ENCODE results near the gene MYO7A.
A peak's percentile ranks its signal among the peaks of the same experiment; 100 is the strongest.

MYO7A gene

DNA sequence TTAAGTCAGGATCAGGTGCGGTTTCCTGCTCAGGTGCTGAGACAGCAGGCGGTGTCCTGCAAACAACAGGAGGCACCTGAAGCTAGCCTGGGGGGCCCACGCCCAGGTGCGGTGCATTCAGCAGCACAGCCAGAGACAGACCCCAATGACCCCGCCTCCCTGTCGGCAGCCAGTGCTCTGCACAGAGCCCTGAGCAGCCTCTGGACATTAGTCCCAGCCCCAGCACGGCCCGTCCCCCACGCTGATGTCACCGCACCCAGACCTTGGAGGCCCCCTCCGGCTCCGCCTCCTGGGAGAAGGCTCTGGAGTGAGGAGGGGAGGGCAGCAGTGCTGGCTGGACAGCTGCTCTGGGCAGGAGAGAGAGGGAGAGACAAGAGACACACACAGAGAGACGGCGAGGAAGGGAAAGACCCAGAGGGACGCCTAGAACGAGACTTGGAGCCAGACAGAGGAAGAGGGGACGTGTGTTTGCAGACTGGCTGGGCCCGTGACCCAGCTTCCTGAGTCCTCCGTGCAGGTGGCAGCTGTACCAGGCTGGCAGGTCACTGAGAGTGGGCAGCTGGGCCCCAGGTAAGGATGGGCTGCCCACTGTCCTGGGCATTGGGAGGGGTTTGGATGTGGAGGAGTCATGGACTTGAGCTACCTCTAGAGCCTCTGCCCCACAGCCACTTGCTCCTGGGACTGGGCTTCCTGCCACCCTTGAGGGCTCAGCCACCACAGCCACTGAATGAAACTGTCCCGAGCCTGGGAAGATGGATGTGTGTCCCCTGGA is at the start of gene MYO7A:
TSS of gene MYO7A (plus strand) at position 327 of the 772 bp plus-strand sequence. CDS start 2,389 bp downstream, outside the sequence.
- no peak for DNase-seq

DNA sequence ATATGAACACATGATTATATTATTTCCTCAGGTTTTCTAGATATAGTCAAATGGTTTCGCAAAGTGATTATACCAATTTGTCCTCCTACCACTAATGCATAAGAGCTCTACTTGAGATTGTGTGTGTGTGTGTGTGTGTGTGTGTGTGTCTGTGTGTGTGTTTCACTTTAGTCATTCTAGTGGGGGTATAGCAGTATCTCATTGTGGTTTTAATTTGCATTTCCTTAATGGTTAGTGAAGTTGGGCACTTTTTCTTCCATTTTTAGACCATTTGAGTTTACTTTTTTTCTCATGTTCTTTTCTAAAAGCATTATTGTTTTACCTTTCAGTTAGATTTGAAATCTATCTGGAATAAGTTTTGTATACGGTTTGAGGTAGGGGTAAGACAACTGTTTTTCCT is 48.4 kb upstream of the MYO7A start:
- DNase-seq, result no peak

DNA sequence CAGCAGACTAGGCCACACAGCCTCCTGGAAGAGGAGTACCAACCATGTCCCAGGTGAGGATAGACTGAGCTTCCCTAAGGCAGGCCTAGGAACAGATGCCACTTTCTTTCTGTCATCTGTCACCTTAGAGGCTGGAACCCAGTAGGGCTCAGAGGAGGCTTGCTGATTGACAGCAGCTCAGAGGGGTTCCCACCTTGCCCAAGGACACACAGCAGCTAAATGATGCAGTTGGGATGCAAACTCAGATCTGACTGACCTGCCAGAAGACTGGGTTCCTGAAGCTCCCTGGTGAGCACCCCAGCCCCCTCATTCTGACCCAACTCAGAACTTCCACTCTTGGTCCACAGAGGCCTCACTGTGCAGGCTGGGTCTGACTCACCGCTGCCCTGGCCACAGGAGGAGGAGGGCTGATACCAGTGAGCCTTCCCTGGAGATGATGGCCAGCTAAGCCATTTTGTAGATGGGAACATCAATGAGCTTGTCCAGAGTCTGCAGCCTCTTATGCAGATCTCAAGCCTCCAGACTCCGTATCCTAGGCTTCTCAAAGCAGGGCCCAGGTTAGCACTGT is 47.3 kb upstream of the MYO7A start:
- no peak for DNase-seq

DNA sequence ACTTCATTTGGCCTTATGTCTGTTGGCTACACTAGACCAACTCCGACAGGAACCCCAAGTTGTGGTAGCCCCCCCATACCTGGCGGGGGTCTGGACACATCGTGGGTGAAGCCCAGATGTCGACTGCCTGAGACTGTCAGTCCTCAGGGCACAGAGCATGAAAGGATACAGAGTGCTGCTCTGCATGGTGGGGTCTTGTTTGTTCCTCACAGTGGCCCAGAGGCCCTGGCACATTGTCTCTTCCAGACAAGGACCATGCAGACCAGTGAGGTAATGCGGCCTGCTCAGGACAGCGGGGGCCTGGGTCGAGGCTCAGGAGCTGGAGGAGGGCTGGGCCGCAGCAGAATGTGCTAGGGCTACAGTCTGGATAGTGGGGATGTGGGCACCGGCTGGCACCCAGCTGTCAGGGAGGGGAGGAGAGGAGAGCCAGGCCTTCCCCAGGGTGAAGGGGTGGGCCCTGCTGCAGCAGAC is 46.6 kb upstream of the MYO7A start:
- no peak for DNase-seq

DNA sequence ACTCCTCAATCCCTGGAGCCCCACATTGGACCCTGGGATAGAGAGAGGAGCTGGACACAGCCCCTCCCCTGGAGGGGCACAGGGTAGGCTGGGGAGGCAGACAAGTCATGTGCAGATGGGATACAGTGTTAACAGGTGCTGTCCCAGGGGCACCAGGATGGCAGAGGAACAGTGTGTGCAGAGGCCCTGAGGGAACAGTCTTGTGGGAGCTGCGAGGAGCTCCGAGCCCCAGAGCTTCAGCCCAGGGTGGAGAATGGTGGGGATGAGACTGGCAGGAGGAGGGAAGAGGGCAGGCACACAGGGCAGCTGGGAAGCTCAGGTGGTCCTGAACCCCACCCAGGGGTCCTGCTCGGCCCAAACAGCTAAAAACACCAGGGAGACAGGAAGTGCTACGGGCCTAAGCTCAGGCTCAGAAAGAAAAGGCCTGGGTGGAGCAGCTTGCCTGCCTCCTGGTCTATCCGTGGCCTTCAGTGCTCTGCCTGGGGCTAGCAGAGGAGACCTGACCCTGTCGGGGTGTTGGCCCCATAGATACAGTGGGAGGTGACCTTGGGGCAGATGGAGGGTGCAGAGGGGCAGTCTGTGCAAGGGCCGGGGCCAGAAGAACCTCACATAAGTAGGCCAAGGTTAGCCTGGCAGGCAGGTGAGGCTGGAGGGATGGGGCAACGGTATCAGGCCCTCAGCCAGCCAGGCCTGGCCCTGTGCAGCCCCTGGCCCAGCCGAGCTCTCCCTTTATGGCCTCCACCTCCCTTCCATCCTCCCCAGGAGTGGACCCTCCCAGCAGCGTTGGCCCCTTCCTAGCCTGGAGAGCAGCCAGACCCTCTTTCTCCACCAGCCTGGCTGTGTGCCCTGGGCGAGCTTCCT is 45.8 kb upstream of the MYO7A start:
- no peak for DNase-seq

DNA sequence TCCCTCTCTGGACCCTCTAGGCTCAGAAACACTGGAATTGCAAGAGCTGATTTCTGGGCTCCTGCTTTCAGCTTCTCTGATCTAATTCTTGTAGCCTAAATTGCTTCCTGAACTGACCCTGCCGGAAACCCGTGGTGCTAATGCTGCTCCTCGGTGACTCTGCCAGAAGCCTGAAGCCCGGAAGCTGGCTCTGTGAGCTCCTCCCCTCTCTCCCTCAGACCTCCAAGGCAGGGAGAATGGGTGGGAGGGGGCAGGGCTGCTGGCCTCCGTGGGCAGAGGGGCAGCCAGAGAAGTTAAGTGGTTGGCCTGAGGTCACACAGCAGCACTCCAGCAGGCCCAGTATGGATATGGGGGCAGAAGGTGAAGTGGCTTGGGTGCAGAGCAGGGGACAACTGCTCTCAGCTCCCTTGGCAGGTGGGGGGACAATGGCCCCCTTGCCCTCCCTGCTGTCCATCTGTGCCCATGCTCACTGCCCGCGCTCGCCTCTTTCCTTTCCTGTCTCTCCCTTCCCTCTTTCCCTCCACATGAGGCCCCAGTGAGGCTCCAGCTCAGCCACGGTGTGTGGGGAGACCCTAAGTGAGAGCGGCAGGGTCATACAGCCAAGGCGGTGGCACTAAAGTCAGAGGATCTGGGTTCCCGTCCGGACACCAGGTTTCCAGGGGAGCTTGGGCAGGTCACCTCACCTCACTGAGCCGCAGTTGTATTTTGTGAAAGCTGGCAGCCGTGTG is 45.0 kb upstream of the MYO7A start:
- DNase-seq, result peak; percentile 35

DNA sequence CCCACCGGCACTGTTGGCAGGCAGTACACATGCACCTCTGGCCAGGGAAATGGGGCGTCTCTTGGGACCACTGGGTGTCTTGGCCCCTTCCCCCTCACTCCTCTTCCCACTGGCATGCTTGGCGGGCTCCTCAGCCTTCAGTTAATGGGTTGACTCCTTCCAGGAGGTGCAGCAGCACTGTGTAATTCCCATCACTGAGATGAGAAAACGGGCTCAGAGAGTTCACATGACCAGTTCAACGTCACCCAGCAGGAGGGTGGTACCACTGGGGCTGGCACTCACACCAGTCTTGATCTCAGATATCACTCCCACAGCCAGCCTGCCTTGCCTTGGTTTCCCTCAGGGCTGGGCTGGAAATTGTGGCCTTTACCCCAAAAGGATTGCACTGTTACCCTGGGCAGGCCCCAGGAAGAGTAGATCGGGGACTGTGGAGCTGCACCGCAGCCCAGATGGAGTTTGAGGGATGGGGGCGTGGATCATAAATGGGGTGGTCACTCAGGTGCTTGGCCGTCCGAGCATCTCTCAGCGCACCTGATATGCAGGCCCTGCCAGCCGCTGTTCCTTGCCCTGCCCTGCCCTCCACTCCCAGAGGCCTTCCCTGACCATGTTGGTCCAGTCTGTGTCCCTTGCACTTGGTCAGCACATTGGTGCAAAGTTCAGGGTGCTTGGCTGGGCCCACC is 44.3 kb upstream of the MYO7A start:
- DNase-seq, result no peak

DNA sequence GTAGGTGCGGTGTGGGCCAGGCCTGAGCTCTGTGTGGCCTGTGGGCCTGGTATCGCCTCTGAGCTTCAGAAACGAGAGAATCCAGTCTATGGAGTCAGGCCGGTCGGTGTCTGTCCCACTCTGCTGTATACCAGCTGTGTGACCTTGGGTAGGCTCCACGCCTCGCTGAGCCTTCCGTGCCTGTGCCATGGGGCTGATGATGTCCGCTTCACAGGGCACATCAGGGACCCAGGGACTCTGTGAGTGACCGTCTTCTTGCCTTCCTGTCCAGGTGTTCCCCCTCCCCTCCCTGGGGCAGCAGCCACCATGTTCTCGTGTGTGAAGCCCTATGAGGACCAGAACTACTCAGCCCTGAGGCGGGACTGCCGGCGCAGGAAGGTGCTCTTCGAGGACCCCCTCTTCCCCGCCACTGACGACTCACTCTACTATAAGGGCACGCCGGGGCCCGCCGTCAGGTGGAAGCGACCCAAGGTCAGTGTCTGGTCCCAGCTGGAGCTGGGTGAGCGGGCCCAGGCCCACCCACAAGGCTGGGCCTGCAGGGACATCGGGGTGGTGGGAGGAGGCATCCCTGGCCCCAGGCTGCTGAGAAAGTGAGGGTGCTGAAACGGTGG is 43.4 kb upstream of the MYO7A start:
- no peak for DNase-seq

DNA sequence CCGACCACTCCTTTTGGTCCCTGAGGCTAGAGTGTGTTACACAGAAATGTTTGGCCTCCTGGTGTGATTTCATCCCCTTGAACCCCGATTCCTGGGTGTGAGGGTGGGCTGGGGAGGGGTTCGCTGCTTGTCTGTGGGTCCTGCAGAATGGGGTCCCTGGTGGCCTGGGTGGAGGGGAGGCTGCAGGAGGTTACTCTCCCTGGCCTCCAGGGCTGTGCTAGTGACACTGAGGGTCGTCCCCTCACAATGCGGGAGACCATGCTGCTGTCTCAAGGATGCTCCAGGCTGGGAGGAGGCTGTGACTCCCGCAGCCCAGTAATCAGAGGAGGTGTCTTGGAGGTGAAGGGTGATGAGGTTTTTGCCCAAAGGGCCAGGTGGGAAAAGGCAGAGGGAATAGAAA is 42.4 kb upstream of the MYO7A start:
- no peak for DNase-seq

DNA sequence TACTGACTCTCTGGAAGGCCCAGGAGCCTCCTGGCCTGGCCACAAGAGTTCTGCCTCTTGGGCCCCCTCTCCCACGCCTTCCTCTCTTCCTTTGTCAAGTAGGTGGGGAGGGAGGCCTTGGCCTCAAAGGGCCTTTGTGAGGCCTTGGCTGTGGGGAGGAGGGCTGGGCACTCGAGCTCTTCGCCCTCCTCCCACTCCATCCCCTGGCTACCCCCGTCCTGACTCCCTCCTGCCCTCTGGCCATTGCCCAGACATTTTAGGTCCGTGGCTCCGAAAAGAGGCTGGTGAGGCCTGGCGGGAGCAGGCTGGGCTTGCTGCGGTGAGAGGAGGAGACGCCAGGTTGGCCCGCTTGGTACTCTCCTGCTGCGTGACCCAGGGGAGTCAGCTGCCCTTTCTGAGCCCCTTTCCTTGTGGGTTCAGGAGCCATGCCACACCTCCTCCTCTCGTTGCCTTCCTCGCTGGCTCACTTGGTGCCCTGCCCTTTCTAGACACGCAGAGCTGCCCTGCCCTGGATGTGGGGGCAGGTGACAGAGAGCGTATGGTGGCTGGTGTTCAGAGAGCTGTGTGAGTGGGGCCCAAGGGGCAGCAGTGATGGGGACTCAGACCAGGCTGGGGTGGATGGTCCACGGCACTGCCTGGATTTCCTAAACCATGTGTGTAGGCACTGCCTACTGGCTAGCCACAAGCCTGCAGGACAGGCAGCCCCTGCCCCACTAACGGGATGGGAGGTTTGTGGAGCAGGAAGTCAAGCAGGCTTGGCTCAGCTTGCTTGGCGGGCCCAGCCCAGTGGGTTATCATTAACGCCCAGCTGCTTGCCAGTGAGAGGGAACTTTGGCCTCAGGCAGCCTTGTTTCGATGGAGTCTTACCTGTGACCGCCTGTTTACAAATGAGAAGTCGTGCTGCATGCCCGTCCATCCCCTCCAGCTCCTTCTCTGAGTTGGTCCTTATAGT is 41.2 kb upstream of the MYO7A start:
- DNase-seq, result no peak

DNA sequence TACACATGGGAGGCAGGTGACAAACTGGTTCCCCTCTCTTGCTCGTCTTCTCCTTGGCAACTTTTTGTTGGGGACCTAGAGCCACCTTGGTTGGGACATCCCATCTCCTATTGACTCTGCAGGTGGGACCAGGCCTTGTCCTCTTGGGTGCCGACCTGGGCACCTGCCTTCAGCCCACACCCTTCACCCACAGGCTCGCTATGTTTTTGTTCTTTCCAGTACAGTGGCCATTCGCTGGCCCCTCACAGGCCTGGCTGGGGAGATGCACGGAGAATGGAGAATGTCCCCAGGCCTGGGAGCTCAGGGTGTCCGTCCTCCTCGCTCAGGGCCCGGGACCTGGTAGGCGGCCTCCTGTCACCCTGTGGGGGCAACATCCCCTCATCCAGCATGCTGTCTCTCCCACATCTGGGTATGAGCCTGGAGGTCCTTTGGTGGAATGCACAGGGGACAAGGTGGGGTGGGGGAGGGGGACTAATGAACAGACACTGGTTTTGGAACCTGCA is 40.3 kb upstream of the MYO7A start:
- no peak for DNase-seq

DNA sequence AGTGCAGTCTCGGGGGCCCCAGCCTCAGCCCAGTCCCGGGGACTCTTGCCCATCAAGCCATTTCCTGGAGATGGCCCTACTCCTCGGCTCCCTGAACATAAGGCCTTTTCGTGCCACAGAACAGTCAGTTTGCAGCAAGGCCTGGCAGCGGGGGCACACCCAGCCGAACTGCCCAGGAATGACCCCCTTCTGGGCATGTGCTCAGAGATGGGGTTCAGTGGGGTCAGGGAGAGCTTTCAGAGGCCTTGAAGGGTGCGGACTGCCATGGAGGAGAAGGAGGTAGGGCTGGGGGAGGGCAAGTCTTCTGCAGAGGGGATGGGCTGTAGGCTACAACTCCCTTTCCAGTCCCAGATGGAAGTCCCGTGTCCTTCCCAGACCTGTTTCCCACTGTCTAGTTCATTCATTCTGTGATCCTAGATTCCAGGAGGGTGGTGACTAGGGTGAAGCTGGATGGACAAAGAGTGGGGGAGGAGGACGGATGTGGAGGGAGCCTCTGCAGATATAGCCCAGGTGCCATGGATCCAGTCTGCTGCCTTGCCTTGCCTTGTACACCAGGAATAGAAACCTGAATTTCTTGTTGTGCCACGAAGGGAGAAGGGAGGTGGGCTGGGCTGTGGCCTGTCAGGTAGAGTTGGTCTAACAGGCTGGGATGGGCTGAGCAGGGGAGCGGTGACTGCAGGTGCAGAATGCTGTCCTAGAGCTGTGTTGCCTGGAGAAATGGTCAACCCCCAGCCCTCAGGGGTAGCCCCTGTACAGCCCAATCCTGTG is 39.6 kb upstream of the MYO7A start:
- DNase-seq, result no peak

DNA sequence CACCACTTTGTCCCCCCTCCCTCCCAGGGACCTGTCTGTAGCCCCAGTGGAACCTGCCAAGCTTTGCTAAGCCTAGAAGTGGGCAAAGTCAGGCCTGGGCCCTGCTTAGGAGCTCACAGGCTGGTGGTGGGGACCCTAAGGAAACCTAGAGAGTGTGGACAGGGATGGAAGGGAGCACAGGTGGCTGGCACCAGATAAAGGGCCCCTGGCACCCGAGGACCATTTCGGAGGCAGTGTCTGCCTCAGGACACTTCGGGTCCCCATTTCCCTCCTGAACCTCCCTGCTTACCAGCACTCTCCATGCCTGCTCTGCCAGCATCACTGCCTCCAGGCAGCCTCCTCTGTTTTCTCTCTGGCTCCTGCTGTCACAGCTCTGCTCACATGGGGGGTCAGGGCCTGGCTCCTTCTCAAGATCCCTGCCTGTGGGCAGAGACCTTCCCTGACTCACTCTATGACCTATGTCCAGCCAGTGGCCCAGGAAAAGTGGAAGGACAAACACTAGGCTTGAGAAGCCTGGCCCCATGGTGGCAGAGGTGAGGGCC is 39.0 kb upstream of the MYO7A start:
- no peak for DNase-seq

DNA sequence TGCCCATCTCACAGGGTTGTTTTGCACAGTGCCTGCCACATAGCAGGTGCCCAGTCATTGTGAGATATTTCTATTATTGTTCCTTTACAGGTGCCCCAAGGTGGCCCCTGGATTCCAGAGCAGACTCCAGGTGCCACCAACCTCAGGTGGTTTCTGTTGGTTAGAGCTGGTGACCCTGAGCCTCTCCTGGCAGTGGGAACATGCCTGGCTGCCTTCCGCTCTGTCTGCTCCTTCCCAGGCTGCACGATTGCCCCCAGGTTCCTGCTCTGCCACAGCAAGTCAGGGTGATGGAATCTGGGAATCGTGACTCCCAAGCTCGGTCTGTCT is 38.0 kb upstream of the MYO7A start:
- DNase-seq, result no peak

DNA sequence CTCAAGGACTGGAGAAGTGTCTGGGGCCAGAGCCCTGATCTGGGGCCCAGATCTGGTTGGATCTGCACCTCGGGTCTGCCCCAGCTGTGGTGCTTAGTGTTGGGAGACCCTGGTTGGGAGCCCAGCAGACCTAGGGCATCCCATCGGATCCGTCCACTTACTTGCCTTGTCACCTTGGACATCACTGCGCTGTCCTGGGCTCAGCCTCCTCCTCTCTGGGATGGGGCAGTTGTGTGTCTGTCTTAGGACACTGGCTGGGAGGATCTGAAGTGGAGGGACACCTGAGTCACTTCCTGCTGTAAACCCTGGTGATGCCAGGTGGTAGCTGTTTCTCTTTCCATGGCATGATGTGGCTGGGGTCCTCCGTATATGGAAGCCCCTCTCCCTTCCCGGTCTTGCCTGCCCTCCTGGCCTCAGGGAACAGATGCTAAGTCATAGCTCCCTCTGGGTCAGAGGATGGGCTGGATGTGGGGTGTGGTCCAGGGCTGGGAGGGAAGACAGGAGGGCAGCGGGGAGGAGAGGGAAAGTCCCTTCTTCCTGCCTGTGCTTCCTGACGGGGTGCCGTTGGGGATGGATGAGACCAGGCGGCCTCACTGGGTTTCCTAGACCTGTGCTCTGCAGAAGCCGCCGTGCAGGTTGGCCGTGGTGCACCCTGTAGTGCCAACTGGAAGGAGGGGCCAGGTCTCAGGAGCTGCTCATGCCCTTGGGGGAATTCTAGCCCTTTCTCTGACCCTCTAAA is 37.5 kb upstream of the MYO7A start:
- no peak for DNase-seq

DNA sequence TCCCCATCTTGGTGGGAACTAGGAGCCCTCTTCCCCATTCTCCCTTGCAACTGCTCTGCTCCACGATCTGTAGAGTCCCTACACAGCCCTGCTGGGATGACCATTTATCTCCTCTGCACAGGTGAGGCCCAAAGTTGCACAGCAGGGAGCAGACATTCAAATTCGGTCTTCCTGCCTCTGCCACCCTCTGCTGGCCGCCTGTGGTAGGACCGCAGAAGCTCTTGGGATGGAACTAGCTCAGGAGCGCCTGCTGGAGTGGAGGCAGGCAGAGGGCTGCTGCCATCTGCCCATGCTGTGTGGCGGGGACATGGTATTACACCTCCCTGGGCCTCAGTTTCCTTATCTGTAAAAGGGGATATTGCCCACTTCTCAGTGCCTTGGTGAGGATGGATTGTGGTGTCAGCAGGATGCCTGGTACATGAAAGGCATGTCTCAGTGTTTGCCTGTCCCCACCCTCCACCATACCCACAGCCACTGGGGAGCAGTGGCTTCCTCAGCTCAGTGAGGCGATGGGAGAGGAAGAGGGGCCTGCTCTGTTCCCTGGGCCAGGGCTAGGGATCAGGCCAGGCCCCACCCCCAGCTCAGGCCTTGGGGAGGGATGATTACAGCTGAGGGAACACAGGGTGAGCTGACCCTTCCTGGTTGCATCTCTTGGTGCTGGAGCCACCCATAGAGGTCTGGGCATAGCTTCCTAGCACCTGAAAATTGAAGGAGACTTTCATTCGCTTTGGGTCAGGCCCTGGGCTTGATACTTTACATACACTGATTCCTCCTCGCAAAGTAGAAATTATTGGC is 36.7 kb upstream of the MYO7A start:
- peak; percentile 74 for DNase-seq

DNA sequence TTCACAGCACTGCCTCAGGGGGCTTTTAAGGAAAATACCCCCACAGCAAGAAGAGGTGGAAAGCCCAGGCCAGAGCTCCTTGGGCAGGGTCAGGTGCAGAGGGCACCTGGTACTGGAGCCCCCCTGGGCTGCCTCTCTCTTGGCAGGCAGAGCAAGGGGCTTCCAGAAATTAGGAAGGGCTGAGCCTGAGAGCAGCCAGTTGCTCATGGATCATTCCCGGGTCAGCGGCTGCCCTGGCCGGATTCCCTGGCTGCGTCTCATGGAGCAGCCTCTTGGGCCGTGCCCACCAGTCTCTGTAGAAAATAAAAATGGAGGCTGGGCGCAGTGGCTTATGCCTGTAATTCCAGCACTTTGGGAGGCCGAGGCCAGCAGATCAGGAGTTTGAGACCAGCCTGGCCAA is 35.7 kb upstream of the MYO7A start:
- DNase-seq, result no peak

All from CD4-positive, alpha-beta T cell treated with Interleukin-4 for 4 hours (primary cell).